GM18499 (cell line): ENCODE data around the gene ISM1.
"Not testable (repeated sequence)": the region's sequence is repeated elsewhere in the genome, so short reads cannot be mapped to it uniquely, and the experiment has no call there.

Experiments
- ATAC-seq: cut with Tn5 transposase; IDR thresholded peaks from one replicate; pipeline ENCODE4 v1.9.1; 2021; ENCODE audit warnings: moderate number of reproducible peaks; ENCODE audit not compliant: insufficient read depth, unreplicated experiment

ISM1 gene

DNA sequence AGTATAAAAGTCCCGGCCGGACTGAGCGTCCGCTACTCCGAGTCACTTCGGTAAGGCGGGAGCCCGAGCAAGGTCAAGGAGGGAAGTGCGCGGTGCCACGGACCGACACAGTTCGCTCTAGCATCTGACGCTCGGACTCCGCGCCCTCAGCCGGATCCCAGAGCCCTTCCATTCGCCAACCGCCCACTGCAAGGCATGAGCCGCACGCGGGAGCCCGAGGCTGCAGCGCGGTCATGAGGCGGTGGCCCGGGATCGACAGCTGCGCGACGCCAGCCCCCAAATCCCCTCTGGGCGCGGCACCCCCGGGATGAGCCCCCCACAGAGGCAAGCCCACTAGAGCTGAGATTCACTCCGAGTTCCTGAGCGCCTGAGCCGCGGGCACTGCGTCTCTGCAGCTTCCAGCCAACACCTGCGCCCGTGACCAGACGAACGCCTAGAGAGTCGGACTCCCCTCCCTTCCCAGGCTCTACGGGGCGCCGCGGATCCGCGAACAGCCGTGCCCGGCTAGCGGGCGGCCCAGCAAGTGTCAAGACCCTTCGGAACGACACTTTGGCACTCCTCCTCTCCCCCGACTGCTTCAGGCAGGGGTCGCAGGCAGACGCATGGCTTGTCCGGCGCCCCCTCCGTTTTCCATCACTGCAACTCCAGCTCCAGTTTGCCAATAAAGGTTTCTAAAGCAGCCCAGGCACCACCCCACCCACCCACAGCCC lies 725 bp upstream of the ISM1 start:
- ATAC-seq: no peak

DNA sequence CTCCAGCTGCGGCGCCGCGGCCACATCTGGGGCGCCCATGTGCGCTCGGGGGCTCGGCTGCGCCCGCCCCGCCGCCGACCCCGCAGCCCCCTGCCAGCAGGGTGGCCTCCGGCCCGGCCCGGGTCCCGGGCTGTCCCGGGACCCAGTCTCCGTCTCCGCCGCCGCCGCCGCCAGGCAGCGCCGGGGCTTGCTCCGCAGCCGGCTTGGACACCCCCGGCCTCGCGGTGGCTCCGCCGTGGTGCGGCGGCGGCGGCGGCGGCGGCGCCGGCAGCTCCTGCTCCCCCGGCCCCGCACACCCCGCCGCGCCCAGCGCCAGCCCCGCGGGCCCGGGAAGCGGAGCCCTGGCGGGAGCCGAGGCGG lies 219 bp downstream of the ISM1 start:
- ATAC-seq: no peak

DNA sequence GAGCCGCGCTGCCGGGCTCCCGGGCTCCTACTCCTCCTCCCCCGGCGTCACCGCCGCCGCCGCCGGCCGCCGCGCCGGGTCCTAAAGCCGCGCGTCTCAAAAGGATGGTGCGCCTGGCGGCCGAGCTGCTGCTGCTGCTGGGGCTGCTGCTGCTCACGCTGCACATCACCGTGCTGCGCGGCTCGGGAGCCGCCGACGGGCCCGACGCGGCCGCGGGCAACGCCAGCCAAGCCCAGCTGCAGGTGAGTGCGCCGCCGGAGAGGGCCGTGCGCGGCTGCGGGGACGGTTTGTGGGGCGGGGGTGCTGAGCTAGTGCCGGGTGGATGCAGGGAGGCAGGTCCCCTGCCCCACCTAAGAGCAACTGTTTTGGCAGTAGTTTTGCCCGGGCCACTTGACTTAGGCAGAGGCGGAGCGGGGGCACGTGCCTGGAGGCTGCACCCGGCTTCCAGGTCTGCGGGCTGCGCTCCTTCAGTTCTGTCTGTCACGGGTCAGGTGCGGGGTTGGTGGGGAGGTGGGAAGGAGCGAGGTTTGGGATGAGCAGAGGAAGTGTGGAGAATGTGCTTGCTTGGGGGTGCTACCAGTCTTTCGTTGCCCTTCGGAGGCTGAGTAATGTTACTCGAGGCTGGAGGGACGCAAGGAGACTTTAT lies 722 bp downstream of the ISM1 start:
- no peak for ATAC-seq

DNA sequence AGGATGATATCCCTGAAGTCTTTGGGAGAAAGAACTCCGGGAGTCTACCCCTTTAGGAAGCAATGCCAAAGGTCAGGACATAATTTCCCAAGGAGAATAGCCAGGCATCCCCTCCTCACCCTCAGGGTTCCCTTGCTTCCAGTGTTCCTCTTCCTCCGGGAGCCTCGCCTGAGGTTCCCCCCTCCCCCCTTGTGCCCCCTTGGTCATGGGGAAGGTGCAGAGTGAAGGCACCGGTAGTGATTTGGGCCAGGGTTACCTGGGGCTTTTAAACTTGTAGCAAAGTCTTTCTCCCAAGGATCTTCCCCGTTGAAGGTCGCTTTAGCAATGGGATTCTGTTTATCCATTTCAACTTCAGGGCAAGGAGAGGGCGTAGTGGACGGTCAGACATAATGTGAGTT lies 1.2 kb downstream of the ISM1 start:
- ATAC-seq: no peak

DNA sequence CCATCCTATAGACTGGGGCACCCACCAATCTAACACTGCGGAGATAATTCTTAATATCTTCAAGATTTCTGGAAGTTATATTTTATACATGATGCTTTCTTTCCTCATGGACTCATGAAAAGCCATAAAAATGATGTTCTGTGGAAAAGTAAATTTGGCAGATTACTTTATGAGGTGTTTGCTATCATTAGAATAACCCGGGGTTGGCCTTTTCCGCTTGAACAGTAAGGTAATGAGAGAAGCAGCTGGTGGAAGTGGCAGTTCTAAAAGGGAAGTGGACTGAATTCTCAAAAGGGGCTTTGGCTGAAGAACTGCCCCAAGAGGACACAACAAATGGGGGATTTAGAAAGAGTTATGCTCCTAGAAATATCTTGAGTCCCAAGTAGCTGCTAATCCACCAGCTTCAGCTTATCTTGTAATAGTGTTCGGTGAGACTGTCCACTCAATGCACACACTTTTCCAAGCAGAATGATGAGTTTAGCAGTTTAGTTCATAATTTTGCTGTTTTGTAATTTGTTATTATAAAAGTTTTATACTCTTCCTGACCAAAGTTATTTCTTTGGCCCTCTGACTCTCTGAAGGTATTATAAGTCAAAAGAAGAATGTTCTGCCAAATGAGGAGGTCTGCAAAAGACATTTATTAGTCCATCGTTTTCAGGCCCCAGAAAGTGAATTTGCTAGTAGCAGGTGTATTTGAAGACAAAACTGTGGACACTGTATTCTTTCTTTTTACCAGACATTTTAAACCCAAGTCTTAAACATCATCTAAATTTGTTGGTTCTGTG lies 2.9 kb downstream of the ISM1 start:
- ATAC-seq: no peak

DNA sequence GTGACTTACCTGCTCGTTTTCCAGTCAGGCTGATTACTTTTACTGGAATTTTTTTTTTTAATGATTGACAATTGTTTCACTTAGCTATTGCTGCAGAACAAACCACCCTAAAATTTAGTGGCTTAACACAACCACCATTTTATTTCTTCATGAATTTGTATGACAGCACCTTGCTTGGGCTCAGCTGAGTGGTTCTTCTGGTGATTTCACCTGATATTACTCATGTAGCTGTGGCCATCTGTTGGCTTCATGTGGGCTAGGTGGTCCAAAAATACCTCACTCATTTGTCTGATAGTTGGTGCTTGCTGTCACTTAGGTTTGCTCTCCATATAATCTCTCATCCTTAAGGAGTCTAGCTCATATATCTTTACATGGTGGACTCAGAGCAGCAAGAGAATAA lies 5.3 kb downstream of the ISM1 start:
- no peak for ATAC-seq

DNA sequence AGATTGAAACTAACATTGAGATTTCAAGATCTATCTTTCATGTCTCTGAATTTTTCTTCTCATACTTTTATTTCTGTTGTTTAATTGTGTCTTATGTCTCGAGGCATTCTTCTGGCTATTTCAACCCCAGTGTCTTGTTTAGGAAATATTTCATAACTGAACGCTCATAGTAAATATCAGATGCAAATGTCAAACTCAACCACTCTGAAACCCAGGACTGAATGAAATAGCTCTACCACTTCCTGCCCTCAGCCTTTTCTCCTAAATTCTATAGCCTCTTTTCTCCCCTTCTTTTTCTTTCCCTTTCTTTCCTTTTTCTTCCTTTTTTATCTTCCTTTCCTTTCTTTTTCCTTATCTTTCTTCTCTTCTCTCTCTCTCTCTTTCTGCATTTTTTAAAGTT lies 7.7 kb downstream of the ISM1 start:
- no peak for ATAC-seq

DNA sequence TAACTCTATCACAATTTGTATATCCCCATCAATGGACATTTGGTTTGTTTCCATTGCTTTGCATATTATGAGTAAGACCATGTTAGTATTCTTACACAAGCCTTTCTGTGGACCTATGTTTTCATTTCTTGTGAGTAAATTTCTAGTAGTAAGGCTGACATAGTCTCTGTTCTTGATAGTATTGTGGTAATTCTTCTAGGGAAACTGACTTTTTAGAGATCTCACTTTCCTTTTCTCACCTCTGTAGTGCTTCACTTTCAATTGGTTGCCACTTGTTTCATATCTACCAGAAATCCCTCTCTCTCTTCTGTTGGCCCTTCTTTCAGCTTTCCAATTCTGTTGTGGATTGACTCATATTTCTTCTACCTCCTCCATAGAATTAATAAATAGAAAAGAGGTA lies 8.5 kb downstream of the ISM1 start:
- ATAC-seq: peak; percentile 72

DNA sequence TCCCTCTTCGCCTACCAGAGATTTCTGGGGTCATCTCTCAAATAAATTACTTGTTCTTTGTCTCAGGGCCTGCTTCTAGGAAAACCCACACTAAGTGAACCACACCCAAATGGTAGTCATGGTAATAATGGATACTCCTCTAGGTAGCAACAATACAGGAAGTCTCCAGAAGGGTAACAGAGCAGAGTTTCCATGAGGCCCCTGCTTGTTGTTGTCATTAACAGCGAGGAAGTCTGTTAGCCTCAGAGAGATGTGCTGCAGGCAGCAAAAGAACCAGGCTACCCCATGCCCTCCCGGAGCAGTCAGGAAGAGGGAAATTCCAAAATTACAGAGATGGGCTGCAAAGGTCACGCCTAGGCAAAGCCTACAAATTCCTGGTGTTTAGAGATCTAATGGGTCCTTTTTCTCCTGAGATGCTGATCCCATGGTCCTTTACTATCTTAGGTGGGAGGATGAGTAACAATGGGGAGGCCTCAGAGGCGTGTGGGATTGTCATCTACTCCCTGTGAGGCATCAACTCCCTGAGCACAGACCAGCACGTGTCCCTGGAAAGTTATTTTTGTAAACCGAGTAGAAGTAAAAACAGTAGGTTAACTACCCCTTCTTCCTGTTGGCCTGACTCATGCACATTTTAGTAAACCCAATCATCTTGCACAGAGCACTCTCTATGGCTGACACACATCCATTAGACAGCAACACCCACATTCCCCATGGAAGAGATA lies 10.1 kb downstream of the ISM1 start:
- no peak for ATAC-seq

DNA sequence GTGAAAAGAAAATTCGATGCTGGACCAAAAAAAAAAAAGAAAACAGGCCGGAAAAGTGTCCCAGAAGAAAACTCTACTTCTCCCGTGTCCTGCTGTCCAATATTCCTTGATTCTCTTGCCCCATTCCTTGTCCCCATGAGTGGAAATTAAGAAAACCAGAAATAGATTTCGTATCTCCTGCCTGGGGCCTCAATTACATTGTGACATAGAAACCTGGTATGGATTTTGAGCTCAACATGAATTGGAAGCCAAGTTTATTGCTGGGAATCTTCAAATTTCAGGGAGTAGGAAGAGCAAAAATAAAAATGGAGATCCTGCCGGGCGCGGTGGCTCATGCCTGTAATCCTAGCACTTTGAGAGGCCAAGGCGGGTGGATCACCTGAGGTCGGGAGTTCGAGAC lies 11.9 kb downstream of the ISM1 start:
- no peak for ATAC-seq

DNA sequence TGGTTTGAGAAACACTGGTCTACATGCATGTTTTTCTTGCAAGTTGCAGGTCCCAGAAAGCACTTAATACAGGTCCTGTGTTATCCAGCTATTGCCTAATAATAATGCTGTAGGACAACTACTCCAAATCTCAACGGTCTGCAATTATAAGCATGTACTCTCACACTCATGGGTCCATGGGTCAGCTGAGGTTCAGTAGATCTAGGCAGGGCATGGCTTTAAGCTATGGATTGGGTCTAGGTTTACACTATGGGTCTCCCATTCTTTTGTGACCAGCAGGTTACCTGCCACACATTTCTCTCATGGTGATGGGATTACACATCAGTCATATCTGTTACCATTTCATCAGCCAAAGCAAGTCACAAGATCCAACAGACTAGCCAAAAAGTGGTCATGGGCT lies 13.9 kb downstream of the ISM1 start:
- ATAC-seq: no peak

DNA sequence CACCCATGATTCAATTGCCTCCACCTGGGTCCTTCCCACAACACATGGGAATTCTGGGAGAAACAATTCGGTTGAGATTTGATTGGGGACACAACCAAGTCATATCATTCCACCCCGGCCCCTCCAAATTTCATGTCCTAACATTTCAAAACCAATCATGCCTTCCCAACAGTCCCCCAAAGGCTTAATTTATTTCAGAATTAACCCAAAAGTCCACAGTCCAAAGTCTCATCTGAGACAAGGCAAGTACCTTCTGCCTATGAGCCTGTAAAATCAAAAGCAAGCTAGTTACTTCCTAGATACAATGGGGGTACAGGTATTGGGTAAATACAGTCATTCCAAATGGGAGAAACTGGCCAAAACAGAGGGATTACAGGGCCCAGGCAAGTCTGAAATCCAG lies 15.3 kb downstream of the ISM1 start:
- not testable (repeated sequence) for ATAC-seq

DNA sequence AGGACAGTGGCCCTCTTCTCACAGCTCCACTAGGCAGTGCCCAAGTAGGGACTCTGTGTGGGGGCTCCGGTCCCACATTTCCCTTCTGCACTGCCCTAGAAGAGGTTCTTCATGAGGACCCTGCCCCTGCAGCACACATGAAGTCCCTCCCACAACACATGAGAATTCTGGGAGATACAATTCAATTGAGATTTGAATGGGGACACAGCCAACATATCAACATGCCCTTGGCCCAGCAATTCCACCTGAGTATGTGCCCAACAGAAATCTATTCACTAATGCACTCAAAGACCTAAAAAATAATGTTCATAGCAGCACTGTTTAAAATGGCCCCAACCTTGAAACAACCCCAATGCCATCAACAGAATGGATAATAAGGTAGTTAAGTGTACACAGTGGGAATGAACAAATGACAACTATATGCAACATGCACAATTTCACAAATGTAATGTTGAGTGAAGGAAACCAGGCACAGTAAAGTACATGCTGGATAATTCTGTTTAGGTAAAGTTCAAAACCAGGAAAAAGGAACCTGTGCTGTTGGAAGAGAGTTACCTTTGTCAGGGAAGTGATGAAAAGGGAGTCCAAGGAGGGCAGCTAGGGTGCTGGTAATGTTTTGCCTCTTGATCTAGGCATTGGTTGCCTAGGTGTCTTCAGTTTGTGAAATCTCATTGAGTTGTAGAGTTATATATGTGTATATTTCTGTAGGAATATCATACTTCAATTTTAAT lies 16.1 kb downstream of the ISM1 start:
- no peak for ATAC-seq

DNA sequence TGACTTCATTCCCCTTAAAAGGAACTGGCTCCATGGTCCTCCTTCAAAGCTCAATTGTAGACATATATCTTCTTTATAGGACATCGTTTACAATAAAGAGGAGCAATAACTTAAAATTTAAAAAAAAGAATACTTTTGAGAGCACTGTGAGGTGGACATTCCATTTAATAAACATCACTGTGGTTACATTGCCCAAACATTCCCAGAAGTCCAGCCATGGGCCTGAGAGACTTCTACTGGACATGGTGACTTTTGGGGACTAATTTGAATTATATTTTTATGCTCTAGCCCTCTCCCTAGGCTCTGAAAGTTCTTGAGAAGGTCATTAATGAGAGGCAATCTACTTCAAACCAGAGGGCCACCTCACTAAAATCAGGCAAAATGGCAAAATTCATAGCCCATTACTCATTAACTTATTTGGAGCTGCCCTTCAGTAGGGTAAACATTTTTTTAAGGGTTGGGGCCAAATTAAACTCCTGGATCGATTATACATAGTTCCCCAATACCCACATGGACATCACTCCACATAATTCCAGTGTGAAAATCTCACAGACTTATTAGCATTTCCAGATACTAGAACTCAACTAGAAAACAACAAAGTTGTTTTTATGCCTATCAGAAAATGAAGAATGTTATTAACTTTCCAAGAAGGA lies 17.1 kb downstream of the ISM1 start:
- ATAC-seq: no peak

DNA sequence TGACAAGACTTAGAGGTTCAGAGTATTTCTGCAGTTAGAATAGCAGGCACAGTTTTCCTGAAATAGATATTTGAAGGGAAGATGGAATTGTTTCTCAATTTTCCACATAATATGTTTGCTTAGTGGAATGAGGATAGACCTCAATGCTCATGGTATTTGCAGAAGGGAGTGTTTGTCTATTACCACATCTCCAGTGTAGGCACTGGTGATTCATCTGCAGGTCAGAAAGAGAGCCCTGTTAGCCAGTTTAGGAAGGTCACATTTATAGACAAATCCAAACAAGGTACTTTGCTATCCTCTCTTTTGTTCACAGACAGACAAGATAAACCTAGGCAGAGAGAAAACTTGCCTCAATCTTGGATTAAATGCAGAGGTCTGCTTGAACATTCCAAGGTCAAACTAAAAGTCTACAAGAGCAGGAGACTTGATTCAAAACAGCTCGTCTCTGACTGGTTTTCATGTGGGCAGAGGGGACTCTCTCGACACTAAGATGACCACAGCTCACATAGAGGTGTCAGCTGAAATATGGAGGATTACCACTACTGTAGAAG lies 22.8 kb downstream of the ISM1 start:
- no peak for ATAC-seq

DNA sequence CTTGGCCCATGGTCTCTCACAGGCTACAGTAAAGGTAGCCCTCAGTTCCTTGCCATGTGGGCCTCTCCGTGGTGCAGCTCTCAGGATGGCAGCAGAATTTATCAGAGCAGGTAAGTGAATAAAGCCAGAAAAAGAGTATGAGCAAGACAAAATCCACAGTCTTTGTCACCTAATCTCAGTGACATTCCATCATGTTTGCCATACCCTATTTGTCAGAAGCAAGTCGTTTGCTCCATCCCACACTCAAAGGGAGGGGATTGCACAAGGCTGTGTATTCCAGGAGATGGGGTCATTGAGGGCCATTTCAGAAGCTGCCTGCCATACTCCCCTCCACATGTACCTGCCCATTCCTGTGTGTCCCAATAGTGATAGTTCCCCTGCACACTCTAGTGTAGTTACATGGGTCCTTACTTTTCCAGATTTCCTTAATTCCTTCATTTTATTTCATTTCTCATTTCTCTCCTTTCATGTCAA lies 24.2 kb downstream of the ISM1 start:
- no peak for ATAC-seq

DNA sequence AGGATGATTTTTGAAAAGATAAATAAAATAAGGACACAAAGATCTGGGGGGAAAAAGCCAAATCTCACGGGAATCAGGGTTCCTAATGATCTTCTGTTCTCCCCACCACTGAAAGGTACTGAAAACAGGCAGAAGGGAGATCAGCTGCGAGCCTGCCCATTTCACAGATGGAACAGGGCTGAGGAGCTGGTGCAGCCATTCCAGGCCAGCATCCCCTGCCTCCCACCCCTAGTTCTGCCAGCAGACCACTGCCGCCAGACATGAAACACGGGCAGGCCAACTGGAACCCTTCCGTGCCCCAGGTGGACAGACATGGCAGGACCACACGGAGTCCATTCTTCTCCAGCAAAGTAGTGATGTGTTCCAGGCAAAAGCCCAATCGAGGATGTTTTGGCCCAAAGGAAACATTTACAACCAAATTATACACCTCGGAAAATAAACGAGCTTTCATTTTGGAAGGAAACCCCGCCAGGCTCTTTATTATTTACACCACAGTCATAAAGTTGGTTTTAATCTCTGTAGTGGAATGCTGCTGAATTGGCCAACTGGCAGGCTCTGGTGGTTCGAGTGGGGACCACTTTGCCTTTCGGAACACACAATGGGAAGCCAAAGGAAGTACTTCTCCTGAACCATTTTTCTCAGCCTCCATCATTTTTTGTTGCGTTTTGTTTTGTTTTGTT lies 28.2 kb downstream of the ISM1 start:
- ATAC-seq: no peak

DNA sequence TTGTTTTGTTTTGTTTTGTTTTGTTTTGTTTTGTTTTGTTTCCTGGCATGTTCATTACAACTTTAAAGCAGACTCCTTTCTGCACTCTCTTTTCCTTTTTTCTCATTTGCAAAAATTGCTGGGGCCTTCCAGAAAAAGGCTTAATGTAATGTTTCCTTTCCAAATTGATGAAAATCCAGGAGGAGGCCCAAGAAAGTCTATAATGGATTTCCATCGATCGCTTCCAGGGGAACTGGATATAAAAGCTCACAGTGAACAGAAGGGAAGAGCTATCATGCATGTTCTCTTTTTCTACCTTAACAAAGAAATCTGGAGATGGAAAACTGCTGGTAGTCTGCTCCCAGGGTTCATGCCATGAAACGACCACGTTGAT lies 28.7 kb downstream of the ISM1 start:
- no peak for ATAC-seq

DNA sequence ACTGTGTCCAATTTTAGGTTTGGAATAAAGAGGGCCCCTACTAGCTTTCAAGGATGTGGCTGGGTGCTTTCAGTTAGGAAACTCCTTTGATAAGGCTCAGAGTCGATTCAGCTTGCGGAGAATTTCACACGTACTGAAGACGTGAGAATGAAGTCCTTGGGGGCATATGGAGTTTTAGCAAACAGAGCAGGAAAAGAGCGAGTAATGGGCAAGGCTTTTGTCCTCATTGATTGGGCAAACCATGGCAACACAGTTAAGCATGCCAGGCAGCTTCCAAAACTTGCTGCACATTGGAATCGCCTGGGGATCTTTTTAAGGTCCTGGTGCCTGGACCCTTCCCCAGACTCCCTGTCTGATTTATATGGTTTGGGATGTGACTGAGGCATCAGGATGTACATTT lies 29.2 kb downstream of the ISM1 start:
- ATAC-seq: no peak
